ENCODE data around the gene HACD1.

Gene HACD1, protein sequence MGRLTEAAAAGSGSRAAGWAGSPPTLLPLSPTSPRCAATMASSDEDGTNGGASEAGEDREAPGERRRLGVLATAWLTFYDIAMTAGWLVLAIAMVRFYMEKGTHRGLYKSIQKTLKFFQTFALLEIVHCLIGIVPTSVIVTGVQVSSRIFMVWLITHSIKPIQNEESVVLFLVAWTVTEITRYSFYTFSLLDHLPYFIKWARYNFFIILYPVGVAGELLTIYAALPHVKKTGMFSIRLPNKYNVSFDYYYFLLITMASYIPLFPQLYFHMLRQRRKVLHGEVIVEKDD

GRCh38 chr10:17617031-17617911 is at the start of gene HACD1:
Gene HACD1, minus strand, starts transcription at chr10:17617374. Its CDS starts 35 bp downstream, at chr10:17617339.
- DNase-seq (ENCODE audit: low spot score) = peak; percentile 52

DNA sequence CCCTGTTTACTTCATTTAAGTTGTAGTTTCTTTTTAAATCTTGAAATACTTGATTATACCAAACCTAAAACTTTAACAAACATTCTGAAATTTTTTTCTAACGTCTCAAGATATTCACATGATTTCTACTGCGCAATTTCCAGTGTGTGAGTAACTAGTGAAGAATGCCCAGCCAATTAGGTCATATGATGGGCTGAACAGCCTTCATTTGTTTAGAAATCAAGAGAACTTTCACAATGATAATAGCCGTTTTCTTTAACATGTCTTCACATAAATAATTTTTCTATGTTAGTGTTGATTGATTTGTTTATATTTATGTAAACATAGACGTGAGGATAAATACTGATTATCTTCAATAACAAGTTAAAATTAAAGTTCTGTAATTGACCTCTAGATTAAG is 48.6 kb upstream of the HACD1 start:
- no peak for DNase-seq (ENCODE audit: low spot score)

DNA sequence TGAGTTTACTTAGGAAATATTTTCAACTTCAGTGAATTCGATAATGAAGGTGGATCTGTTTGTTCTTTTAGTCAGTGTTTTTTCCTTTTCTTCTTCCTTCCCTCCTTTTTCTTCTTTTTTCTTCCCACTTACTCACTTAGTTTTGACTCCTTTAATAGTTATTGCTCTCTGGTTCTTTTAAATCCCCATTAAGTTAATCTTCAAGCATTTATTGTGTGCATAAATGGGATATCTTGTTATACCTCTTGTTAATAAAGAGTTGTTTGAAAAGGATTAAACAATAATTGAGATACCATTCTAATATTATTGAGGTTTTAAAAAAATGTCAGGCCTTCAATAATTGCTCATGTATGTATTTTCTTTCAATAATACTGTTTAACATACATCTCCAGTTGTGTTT is 46.3 kb upstream of the HACD1 start:
- DNase-seq (ENCODE audit: low spot score) = no peak

- no peak for DNase-seq (ENCODE audit: low spot score)
Observed at GRCh38 chr10:17662193-17663138, 45.3 kb upstream of the HACD1 start.

DNA sequence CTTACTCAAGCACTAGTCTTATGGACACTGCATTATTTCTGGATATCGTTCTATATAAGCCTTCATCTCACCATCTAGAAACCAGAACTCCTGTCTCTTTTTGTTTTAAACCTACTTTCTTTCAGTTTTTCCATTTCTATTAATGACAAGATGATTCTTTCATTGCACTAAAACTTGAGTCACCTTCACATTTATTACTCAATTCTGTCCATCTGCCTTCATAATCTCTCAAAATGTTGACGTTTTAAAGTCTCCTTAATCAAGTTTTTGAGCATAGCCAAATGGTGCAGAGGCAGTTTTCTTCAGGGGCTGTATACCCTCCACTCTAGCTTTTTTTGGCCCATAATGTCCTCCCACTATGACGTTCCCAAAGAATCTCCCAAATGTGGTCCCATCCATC is 44.3 kb upstream of the HACD1 start:
- DNase-seq (ENCODE audit: low spot score) = no peak

DNA sequence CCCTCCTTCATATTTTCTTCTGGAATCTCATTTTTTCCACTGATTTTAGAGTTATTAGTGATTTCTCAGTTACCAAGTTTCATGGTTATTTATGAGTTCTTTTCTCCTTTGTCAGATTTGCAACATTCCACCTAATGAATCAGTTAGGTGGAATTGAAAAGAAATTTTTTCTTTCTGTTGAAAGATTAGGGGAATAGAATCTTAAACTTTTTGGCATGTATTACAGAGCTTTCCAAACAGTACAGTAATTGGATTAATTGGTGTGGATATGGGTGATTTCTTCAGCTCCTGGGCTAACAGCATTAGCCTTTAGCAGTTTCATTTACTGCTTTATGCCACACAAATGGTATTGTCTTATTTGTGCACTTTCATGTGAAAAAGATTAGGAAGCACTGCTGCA is 43.7 kb upstream of the HACD1 start:
- no peak for DNase-seq (ENCODE audit: low spot score)

DNA sequence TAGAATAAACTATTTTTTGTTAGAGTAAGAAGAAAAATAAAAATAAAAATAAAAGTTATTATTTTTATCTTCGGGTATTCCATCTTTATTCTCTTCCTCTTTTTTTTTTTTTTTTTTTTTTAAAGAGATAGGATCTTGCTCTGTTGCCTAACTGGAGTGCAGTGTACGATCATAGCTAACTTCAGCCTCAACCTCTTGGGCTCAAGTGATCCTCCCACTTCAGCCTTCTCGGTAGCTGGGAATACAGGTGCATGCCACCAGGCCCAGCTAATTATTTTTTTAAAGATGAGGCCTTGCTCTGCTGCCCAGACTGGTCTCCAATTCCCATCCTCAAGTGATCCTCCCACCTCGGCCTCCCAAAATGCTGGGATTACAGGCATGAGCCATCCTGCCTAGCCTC is 42.2 kb upstream of the HACD1 start:
- no peak for DNase-seq (ENCODE audit: low spot score)

GRCh38 chr10:17657103-17657500 is 39.9 kb upstream of the HACD1 start:
- no peak for DNase-seq (ENCODE audit: low spot score)

DNA sequence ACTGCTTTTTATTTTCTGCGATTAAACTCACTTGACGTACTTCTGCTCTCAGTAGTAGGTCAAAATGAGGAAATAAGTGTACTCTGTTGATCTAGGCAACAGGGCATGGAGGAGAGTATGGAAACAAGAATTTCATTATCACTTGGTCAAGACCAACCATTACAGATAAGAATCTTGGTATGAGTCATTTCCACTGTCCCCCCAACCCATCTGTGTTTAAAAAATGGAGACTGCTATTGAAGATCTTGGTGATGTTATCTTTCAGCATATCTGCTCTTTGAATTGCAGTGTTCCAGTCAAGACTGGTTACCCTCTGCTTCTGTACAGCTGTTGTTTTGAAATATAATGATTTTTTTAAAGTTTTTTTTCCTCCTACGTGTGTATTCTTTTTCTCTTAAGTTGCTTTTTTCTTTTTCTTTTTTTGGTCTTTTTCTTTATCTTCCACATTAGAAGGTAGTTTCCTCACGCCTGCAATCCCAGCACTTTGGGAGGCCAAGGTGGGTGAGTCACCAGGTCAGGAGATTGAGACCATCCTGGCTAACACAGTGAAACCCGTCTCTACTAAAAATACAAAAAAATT is 38.5 kb upstream of the HACD1 start:
- DNase-seq (ENCODE audit: low spot score) = no peak

GRCh38 chr10:17655009-17655408 is 37.8 kb upstream of the HACD1 start:
- no peak for DNase-seq (ENCODE audit: low spot score)

DNA sequence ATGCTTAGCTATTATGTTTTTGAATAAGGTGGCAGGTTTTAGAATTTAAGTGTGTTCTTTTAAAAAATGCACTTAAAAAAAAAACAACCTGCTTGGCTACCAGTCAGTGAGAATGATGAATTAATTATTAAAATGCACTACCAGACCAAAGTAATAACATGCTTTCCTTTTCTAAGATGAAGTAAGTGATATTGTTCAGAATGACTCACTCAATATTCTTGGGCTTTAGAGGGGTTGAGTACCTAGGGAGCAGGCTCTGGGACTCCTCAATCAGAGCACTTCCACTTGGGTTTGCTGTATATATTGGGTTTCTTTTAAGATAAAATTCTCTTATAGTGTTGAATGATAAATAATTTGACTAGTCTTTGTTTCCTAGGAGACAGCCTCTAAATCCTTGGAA is 35.4 kb upstream of the HACD1 start:
- no peak for DNase-seq (ENCODE audit: low spot score)

GRCh38 chr10:17651896-17652295 is 34.7 kb upstream of the HACD1 start:
- DNase-seq (ENCODE audit: low spot score) = no peak

GRCh38 chr10:17650416-17650815 is 33.2 kb upstream of the HACD1 start:
- DNase-seq (ENCODE audit: low spot score) = no peak

- no peak for DNase-seq (ENCODE audit: low spot score)
Observed at GRCh38 chr10:17649836-17650235, 32.7 kb upstream of the HACD1 start.

DNA sequence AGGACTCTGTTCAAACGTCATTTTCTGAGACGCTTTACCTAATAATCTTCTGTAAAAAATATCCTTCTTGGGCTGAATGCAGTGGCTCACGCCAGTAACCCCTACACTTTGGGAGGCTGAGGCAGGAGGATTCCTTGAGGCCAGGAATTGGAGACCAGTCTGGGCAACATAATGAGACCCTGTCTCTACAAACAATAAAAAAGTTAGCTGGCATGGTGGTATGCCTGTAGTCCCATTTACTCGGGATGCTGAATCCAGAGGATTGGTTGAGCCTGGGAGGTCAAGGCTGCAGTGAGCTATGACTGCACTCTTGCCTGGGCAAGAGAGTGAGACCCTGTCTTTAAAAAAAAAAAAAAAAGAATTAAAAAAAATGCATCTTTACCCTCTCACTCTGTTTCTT is 31.9 kb upstream of the HACD1 start:
- no peak for DNase-seq (ENCODE audit: low spot score)

- DNase-seq (ENCODE audit: low spot score) = peak; percentile 41
Observed at GRCh38 chr10:17648243-17649035, 31.3 kb upstream of the HACD1 start.

GRCh38 chr10:17647326-17647725 is 30.2 kb upstream of the HACD1 start:
- DNase-seq (ENCODE audit: low spot score) = no peak

- DNase-seq (ENCODE audit: low spot score) = peak; percentile 66
Observed at GRCh38 chr10:17645621-17646345, 28.6 kb upstream of the HACD1 start.

GRCh38 chr10:17644485-17644943 is 27.3 kb upstream of the HACD1 start:
- DNase-seq (ENCODE audit: low spot score) = no peak

DNA sequence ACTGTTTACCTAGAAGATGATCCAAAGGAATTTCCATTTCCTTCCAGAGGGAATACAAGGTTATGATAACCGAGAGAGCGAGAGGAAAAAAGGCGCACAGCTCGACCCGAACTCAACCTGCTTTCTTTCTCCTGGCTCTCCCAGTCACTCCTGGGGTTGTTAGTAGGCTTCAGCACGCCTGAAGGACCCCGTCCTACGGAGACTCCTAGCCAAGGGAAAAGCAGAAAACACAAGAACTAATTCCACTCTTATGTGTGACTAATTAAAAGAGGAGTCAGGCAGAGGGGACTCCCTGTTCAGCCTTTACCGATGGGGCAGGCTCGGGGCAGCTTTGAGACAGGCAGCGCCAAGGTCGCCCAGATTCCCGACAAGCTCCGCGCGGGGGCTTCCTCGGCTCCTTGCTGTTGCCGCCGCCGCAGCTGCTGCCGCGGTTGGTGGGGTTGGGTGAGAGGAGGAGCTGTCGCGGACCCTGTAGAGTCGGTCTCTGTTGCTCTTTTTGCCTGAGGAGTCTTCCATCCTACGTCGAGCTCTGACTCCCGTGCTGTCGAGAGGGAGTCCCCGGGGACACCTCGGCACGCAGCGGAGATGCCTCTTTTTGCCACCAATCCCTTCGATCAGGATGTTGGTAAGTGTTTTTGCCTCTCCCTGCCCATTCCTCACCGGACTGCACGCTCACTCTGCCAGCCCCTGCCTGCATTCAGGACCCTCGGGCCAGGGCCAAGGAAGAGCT is 26.7 kb upstream of the HACD1 start, which contains the start of gene STAM:
STAM (plus strand) TSS at position 397 of the 730 bp plus-strand sequence; CDS start at position 586, 189 bp downstream.
- DNase-seq (ENCODE audit: low spot score) = peak; percentile 92
